ENCODE data around the gene MYO1D. TPM values are rescaled to one million over a fixed set of nuclear protein-coding genes. Genes with fewer than 3 reads are reported as not detected.

MYO1D gene
- total RNA-seq, 2 experiments from 2014 or later: 0.09 to 0.89 TPM

DNA sequence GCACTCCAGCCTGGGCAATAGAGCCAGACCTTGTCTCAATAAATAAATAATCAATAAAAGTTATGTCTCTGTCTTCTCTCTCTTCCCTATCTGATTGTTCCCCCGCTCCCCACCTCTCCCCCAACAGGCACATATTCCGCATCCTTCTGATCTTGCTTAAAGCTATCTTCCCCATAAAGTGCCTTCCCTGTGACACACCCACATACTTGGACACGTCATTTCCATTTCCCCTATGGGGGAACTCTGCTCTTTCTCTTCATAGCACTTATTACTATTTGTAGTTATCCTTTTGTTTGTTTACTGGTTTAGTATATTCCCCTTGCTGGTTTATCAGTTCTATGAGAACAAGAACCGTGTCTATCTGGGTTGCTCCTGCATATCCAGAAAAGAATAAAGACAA lies 14.9 kb downstream of the MYO1D start:
- H3K79me2 ChIP-seq (ENCODE audit: insufficient read depth, low read depth, low read length): no peaks in the 10 kb centered on the region
- no peaks in the 10 kb centered on the region for H4K20me1 ChIP-seq (ENCODE audit: insufficient read depth, low read length)
- H3K4me1 ChIP-seq (ENCODE audit: insufficient read depth, low read length, poor library complexity, severe bottlenecking): no peaks in the 10 kb centered on the region
- CTCF ChIA-PET (ENCODE audit: unreplicated experiment): no interaction called here
- H3K9me3 ChIP-seq (ENCODE audit: low read length): no peaks in the 10 kb centered on the region
- intact Hi-C loops (cut with micrococcal nuclease; ENCODE audit: unreplicated experiment): no loop called here
- no peak overlapping the region for H3K4me3 ChIP-seq (ENCODE audit: low read depth, low read length, poor library complexity, severe bottlenecking)
- POLR2A ChIA-PET: no interaction called here
- no peak overlapping the region for H2AFZ ChIP-seq (ENCODE audit: low read length)
- H3K9me2 ChIP-seq (ENCODE audit: insufficient read depth, low read length): no peaks in the 10 kb centered on the region
- no peak overlapping the region for H3K27ac ChIP-seq (ENCODE audit: low read depth, low read length, poor library complexity, severe bottlenecking)
- no TSS peak for BruUV-seq (replicated peaks)
- no peak for DNase-seq (ENCODE audit: low spot score)
- no peak overlapping the region for H3K4me2 ChIP-seq (ENCODE audit: low read length)
- TF ChIP-seq, protein P1, sequence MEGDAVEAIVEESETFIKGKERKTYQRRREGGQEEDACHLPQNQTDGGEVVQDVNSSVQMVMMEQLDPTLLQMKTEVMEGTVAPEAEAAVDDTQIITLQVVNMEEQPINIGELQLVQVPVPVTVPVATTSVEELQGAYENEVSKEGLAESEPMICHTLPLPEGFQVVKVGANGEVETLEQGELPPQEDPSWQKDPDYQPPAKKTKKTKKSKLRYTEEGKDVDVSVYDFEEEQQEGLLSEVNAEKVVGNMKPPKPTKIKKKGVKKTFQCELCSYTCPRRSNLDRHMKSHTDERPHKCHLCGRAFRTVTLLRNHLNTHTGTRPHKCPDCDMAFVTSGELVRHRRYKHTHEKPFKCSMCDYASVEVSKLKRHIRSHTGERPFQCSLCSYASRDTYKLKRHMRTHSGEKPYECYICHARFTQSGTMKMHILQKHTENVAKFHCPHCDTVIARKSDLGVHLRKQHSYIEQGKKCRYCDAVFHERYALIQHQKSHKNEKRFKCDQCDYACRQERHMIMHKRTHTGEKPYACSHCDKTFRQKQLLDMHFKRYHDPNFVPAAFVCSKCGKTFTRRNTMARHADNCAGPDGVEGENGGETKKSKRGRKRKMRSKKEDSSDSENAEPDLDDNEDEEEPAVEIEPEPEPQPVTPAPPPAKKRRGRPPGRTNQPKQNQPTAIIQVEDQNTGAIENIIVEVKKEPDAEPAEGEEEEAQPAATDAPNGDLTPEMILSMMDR (conservative IDR thresholded peaks at IDR 0.05; ENCODE audit: low read length): no peak
- TF ChIP-seq EZH2phosphoT487 (IDR thresholded peaks at IDR 0.05; ENCODE audit: borderline replicate concordance, low read depth, low read length): no peak
- H3K36me3 ChIP-seq (ENCODE audit: insufficient read depth, low read length): no peaks in the 10 kb centered on the region

DNA sequence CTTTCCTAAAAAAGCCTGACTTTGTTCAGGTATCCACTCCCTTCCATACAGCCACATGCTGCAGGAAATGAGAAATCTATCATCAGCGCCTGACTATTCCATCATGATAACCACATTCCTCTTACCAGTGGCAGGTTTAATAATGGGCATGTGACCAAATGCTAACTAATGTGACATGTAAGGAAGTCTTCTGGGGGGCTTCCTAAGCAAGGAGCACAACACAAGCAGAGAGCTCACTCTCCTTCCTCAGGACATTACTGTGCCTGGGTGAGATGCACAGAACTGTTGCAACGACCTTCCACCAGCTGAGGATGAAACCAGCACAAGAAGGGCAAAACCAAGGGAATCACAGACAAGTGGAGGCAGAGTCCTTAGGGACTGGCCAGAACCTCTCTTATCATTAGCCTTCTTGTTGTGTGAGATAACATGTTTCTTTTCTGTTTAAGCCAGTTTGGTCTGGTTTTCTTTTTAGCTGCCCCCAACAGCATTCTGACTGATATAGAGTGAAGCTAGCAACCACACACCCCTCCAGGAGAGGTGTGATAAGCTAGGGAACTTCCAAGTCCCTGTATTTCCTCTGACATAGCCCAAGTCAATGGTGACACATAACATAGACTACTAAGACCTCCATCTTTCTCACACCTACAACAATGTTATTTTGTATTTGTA lies 16.9 kb downstream of the MYO1D start:
- no peaks in the 10 kb centered on the region for H3K9me2 ChIP-seq (ENCODE audit: insufficient read depth, low read length)
- no peaks in the 10 kb centered on the region for H3K9me3 ChIP-seq (ENCODE audit: low read length)
- DNase-seq (ENCODE audit: low spot score): no peak
- no peaks in the 10 kb centered on the region for H4K20me1 ChIP-seq (ENCODE audit: insufficient read depth, low read length)
- POLR2A ChIA-PET: no interaction called here
- BruUV-seq (replicated peaks): no TSS peak
- no peaks in the 10 kb centered on the region for H3K79me2 ChIP-seq (ENCODE audit: insufficient read depth, low read depth, low read length)
- no peak overlapping the region for H3K27ac ChIP-seq (ENCODE audit: low read depth, low read length, poor library complexity, severe bottlenecking)
- no peaks in the 10 kb centered on the region for H3K36me3 ChIP-seq (ENCODE audit: insufficient read depth, low read length)
- no peak overlapping the region for H3K4me3 ChIP-seq (ENCODE audit: low read depth, low read length, poor library complexity, severe bottlenecking)
- CTCF ChIA-PET (ENCODE audit: unreplicated experiment): no interaction called here
- no peak overlapping the region for H3K4me2 ChIP-seq (ENCODE audit: low read length)
- no peaks in the 10 kb centered on the region for H3K4me1 ChIP-seq (ENCODE audit: insufficient read depth, low read length, poor library complexity, severe bottlenecking)
- intact Hi-C loops (cut with micrococcal nuclease; ENCODE audit: unreplicated experiment): no loop called here
- no peak overlapping the region for H2AFZ ChIP-seq (ENCODE audit: low read length)
- TF ChIP-seq, protein P1 (conservative IDR thresholded peaks at IDR 0.05; ENCODE audit: low read length): no peak
- TF ChIP-seq EZH2phosphoT487 (IDR thresholded peaks at IDR 0.05; ENCODE audit: borderline replicate concordance, low read depth, low read length): no peak

DNA sequence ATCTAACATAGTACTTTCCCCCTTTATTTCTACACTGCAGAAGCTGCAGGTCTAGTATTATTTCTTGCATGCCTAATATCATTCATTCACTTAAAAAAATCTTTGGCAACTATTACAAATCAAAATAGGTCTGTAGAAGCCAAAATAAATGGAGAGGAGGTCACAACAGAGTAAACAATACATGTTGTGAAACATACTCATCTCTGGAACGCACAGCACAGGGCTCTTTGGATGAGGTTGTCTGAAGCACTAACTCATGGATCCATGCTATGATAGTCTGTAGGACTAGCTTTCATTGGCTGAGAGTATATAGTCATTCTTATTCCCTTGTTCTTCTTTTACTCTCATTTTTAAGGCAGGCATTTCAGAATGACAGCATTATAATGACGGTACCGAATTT lies 21.3 kb downstream of the MYO1D start:
- POLR2A ChIA-PET: no interaction called here
- intact Hi-C loops (cut with micrococcal nuclease; ENCODE audit: unreplicated experiment): no loop called here
- no peaks in the 10 kb centered on the region for H3K36me3 ChIP-seq (ENCODE audit: insufficient read depth, low read length)
- H3K4me1 ChIP-seq (ENCODE audit: insufficient read depth, low read length, poor library complexity, severe bottlenecking): no peaks in the 10 kb centered on the region
- no peaks in the 10 kb centered on the region for H4K20me1 ChIP-seq (ENCODE audit: insufficient read depth, low read length)
- no peak for TF ChIP-seq EZH2phosphoT487 (IDR thresholded peaks at IDR 0.05; ENCODE audit: borderline replicate concordance, low read depth, low read length)
- TF ChIP-seq, protein P1 (conservative IDR thresholded peaks at IDR 0.05; ENCODE audit: low read length): no peak
- no peaks in the 10 kb centered on the region for H3K9me3 ChIP-seq (ENCODE audit: low read length)
- H3K79me2 ChIP-seq (ENCODE audit: insufficient read depth, low read depth, low read length): no peaks in the 10 kb centered on the region
- H3K27ac ChIP-seq (ENCODE audit: low read depth, low read length, poor library complexity, severe bottlenecking): no peak overlapping the region
- H3K4me3 ChIP-seq (ENCODE audit: low read depth, low read length, poor library complexity, severe bottlenecking): no peak overlapping the region
- no peaks in the 10 kb centered on the region for H3K9me2 ChIP-seq (ENCODE audit: insufficient read depth, low read length)
- CTCF ChIA-PET (ENCODE audit: unreplicated experiment): no interaction called here
- BruUV-seq (replicated peaks): no TSS peak
- no peak for DNase-seq (ENCODE audit: low spot score)
- H2AFZ ChIP-seq (ENCODE audit: low read length): no peak overlapping the region
- no peak overlapping the region for H3K4me2 ChIP-seq (ENCODE audit: low read length)
